Measurements from ENCODE around the gene ZNF469. TPM values are rescaled to one million over a fixed set of nuclear protein-coding genes. Genes with fewer than 3 reads are reported as not detected.

The ZNF469 gene
- total and polyA plus RNA-seq, 2 donors (not counting 3 experiments of a cell fraction or from before 2014, with no cell fraction given): 0.90 to 5.7 TPM

- CTCF ChIA-PET: interaction anchor here (0.9 to 1.6 kb wide), 2 partner anchors 8 to 10 kb away, joined by 4 to 5 read pairs; partner anchors contain the start of gene ZNF469
- POLR2A ChIA-PET: no interaction called here
- H3K27ac ChIP-seq (ENCODE audit: insufficient read depth, low read depth, low read length): no peak overlapping the region
Observed at GRCh38 chr16:88392616-88393015, 9.9 kb downstream of the ZNF469 start.

More at GRCh38 chr16:88392616-88393015, 9.9 kb downstream of the ZNF469 start:
- H2AFZ ChIP-seq (ENCODE audit: low read depth, low read length): no peak overlapping the region
- dilution Hi-C loops (cut with MboI; ENCODE audit: extremely low pct_ligation_motif_present, low sequenced_read_pairs) (no loop called here), intact Hi-C loops (cut with micrococcal nuclease) (no loop called here)
- DNase-seq (ENCODE audit: low read depth, low spot score): no peak
- H3K9ac ChIP-seq (replicated peaks; ENCODE audit: extremely low read depth, insufficient read depth, low read length): no peak overlapping the region
- no peaks in the 10 kb centered on the region for H3K4me1 ChIP-seq (ENCODE audit: control insufficient read depth, extremely low read depth, insufficient read depth, low read length)
- BruUV-seq (replicated peaks): no TSS peak
- no peaks in the 10 kb centered on the region for H3K9me3 ChIP-seq (replicated peaks; ENCODE audit: control insufficient read depth, insufficient read depth, low read length)
- FAIRE-seq: no peak
- H3K79me2 ChIP-seq (ENCODE audit: control insufficient read depth, insufficient read depth, low read length): no peaks in the 10 kb centered on the region
- no peaks in the 10 kb centered on the region for H3K36me3 ChIP-seq (ENCODE audit: control insufficient read depth in 2 of 2, extremely low read depth in 1 of 2, insufficient read depth in 2 of 2, low read length in 2 of 2)
- H3K9me1 ChIP-seq (replicated peaks; ENCODE audit: control insufficient read depth, extremely low read depth, insufficient read depth, low read length): no peaks in the 10 kb centered on the region
- H3K27me3 ChIP-seq (ENCODE audit: control insufficient read depth in 2 of 2, insufficient read depth in 2 of 2, low read length in 2 of 2): peaks cover 6 to 10% of the 10 kb centered on the region in 2 experiments
- TF ChIP-seq, protein P1, sequence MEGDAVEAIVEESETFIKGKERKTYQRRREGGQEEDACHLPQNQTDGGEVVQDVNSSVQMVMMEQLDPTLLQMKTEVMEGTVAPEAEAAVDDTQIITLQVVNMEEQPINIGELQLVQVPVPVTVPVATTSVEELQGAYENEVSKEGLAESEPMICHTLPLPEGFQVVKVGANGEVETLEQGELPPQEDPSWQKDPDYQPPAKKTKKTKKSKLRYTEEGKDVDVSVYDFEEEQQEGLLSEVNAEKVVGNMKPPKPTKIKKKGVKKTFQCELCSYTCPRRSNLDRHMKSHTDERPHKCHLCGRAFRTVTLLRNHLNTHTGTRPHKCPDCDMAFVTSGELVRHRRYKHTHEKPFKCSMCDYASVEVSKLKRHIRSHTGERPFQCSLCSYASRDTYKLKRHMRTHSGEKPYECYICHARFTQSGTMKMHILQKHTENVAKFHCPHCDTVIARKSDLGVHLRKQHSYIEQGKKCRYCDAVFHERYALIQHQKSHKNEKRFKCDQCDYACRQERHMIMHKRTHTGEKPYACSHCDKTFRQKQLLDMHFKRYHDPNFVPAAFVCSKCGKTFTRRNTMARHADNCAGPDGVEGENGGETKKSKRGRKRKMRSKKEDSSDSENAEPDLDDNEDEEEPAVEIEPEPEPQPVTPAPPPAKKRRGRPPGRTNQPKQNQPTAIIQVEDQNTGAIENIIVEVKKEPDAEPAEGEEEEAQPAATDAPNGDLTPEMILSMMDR (IDR thresholded peaks at IDR 0.05; ENCODE audit: extremely low read depth in 1 of 2, insufficient read depth in 1 of 2, low read depth in 1 of 2, low read length in 2 of 2): no peak
- no peak for TF ChIP-seq EZH2 (IDR thresholded peaks at IDR 0.05; ENCODE audit: borderline replicate concordance, low read depth, low read length, severe bottlenecking)
- no peak for TF ChIP-seq POLR2A (IDR thresholded peaks at IDR 0.05; ENCODE audit: low read depth, low read length)
- no peak for TF ChIP-seq JUN (IDR thresholded peaks at IDR 0.05; ENCODE audit: borderline replicate concordance, insufficient read depth, insufficient read length, low read depth)
- TF ChIP-seq FOS (IDR thresholded peaks at IDR 0.05; ENCODE audit: borderline replicate concordance, insufficient read depth, low read length): no peak
- no peak for TF ChIP-seq GATA2 (IDR thresholded peaks at IDR 0.05; ENCODE audit: insufficient read depth, insufficient read length, low read depth, low read length)
- TF ChIP-seq MYC (IDR thresholded peaks at IDR 0.05; ENCODE audit: low read depth, low read length): no peak
- TF ChIP-seq, protein P2, sequence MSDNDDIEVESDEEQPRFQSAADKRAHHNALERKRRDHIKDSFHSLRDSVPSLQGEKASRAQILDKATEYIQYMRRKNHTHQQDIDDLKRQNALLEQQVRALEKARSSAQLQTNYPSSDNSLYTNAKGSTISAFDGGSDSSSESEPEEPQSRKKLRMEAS (IDR thresholded peaks at IDR 0.05; ENCODE audit: insufficient read depth, insufficient read length): no peak
- TF ChIP-seq POLR2AphosphoS5 (IDR thresholded peaks at IDR 0.05; ENCODE audit: insufficient read depth, low read depth, low read length): no peak
- H3K4me3 ChIP-seq (replicated peaks in 1 of 3; ENCODE audit: insufficient read depth in 1 of 3, low read depth in 1 of 3, low read length in 3 of 3): no peak overlapping the region
- no peak overlapping the region for H3K4me2 ChIP-seq (ENCODE audit: insufficient read depth, low read length)
- no peaks in the 10 kb centered on the region for H4K20me1 ChIP-seq (replicated peaks; ENCODE audit: control insufficient read depth, extremely low read depth, insufficient read depth, low read length)
